ENCODE results near the gene DUOX1. TPM values are rescaled to one million over a fixed set of nuclear protein-coding genes. Genes with fewer than 3 reads are reported as not detected.

The DUOX1 gene
- total and polyA plus RNA-seq, 9 of the 15 experiments (the other 6 are each of a cell fraction or from before 2014, with no cell fraction given): 0.01 to 0.22 (median 0.01) TPM; not detected in 6

DNA sequence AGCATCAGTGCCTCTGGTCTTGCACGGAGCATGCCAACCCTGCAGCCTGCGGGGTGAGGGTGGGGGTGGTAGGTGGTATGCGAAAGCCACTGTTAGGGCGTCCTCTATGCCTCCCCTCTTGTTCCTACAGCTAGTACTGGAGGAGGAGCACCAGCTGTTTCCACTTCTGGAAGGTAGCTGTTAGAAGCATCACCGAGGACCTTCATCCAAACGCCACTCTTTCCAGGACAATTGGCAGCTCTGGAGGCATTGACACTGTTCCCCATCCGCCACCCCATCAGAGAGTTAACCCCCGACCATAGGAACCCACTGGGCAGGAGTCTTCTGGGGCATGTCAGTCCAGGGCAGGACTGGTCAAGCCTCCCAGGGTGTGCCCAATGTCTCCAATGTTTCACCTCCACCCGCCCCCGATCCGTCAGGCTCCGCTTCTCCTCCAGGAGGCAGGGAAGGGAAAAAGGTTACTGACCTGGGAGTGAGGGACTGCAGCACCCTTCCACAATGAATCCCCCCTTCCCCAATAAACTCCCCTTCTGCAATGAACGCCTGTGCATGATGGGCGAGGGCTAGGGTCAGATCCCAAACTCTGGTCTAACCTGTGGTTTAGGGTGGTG lies 16.3 kb upstream of the DUOX1 start:
- Histone ChIP-seq H3K4me1 (replicated peaks in 1 of 2; ENCODE audit: control insufficient read depth in 2 of 2, insufficient read depth in 2 of 2, low read length in 2 of 2) (peaks cover 0 to 32% of the 10 kb centered on the region in 2 experiments; a peak in 3 of 5 replicates), H2AFZ (ENCODE audit: low read depth, low read length) (no peak overlapping the region), H3K4me3 (no peak overlapping the region), H3K27me3 (ENCODE audit: control insufficient read depth in 2 of 2, insufficient read depth in 2 of 2, low read length in 2 of 2) (peaks cover 2 to 19% of the 10 kb centered on the region in 2 experiments; a peak in 3 of 5 replicates), H3K79me2 (ENCODE audit: control insufficient read depth, insufficient read depth, low read length) (no peaks in the 10 kb centered on the region), H3K9me3 (replicated peaks; ENCODE audit: control insufficient read depth, insufficient read depth, low read depth, low read length) (no peaks in the 10 kb centered on the region), H3K36me3 (ENCODE audit: control insufficient read depth, insufficient read depth, low read length) (no peaks in the 10 kb centered on the region), H3K4me2 (ENCODE audit: insufficient read depth, low read length) (no peak overlapping the region), H4K20me1 (replicated peaks; ENCODE audit: control insufficient read depth, insufficient read depth, low read length) (no peaks in the 10 kb centered on the region), H3K9ac (ENCODE audit: insufficient read depth in 1 of 2, low read depth in 2 of 2, low read length in 2 of 2) (no peak overlapping the region), H3K9me1 (ENCODE audit: control insufficient read depth, insufficient read depth, low read length) (no peaks in the 10 kb centered on the region), H3K27ac (ENCODE audit: extremely low read depth, low read depth, low read length) (no peak overlapping the region)
- TF ChIP-seq TEAD4 (IDR thresholded peaks at IDR 0.05; ENCODE audit: low read length): no peak
- TF ChIP-seq TEAD4 (CRISPR knock-in tag; IDR thresholded peaks at IDR 0.05; ENCODE audit: borderline replicate concordance): no peak
- TF ChIP-seq CC2D1A (IDR thresholded peaks at IDR 0.05): no peak
- no peak for TF ChIP-seq RFX7 (CRISPR knock-in tag; IDR thresholded peaks at IDR 0.05)
- no peak for TF ChIP-seq ZC3H8 (IDR thresholded peaks at IDR 0.05)
- TF ChIP-seq, protein P1, sequence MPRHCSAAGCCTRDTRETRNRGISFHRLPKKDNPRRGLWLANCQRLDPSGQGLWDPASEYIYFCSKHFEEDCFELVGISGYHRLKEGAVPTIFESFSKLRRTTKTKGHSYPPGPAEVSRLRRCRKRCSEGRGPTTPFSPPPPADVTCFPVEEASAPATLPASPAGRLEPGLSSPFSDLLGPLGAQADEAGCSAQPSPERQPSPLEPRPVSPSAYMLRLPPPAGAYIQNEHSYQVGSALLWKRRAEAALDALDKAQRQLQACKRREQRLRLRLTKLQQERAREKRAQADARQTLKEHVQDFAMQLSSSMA (CRISPR knock-in tag; IDR thresholded peaks at IDR 0.05): no peak
- TF ChIP-seq ZNF785 (CRISPR knock-in tag; IDR thresholded peaks at IDR 0.05): no peak
- TF ChIP-seq, protein P2, sequence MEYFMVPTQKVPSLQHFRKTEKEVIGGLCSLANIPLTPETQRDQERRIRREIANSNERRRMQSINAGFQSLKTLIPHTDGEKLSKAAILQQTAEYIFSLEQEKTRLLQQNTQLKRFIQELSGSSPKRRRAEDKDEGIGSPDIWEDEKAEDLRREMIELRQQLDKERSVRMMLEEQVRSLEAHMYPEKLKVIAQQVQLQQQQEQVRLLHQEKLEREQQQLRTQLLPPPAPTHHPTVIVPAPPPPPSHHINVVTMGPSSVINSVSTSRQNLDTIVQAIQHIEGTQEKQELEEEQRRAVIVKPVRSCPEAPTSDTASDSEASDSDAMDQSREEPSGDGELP (CRISPR knock-in tag; IDR thresholded peaks at IDR 0.05; ENCODE audit: borderline replicate concordance): no peak
- no peak for TF ChIP-seq CBFA2T3 (IDR thresholded peaks at IDR 0.05)
- no TSS peak for BruUV-seq (replicated peaks)
- ChIA-PET CTCF (ENCODE audit: low intra/inter-chr PET ratio) (no interaction called here), POLR2A (no interaction called here)
- in situ Hi-C loops (cut with MboI): loop anchor here (25.0 kb wide), 1 partner anchor 151 kb away; the partner anchor contains the start of gene TERB2
- 30% methylated on average over 14 of the region's 14 CpGs for WGBS (ENCODE audit: insufficient coverage, low coverage, missing lambda C conversion rate)
- DNase-seq (ENCODE audit: extremely low read depth in 1 of 4, low spot score in 3 of 4) (no peak), FAIRE-seq (no peak), ATAC-seq (no peak)
- intact Hi-C loops (cut with micrococcal nuclease): no loop called here
